HG02840 (cell line): ENCODE results near the gene PCDHGA1.
"Not testable (repeated sequence)": the region's sequence is repeated elsewhere in the genome, so short reads cannot be mapped to it uniquely, and the experiment has no call there.

ENCODE experiments used
- ATAC-seq: cut with Tn5 transposase; IDR thresholded peaks from one replicate; pipeline ENCODE4 v1.9.1; 2021; ENCODE audit warnings: mild to moderate bottlenecking, moderate library complexity, moderate number of reproducible peaks; ENCODE audit not compliant: unreplicated experiment, low FRiP score

PCDHGA1 gene

DNA sequence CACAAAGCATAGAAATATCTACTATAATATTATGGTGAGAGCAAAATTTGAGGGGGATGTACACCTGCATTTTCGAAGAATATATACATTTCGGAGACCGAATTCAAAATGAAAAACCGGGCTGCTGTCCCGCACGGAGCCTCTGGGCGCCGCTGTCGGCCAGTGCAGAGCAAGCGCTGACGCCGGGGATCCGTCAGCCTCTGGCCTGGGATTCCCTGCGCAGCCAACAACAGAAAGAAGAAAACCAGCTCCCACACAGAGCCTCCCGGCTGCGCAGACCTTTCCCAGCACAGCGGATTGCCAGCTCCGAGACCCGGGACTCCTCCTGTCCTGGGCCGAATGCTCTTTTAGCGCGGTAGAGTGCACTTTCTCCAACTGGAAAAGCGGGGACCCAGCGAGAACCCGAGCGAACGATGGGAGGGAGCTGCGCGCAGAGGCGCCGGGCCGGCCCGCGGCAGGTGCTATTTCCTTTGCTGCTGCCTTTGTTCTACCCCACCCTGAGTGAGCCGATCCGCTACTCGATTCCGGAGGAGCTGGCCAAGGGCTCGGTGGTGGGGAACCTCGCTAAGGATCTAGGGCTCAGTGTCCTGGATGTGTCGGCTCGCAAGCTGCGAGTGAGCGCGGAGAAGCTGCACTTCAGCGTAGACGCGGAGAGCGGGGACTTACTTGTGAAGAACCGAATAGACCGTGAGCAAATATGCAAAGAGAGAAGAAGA lies 77.6 kb downstream of the PCDHGA1 start, which contains the start of gene PCDHGB6:
PCDHGB6 (plus strand) TSS at position 232 of the 716 bp plus-strand sequence; CDS start at position 414, 182 bp downstream.
- not testable (repeated sequence) for ATAC-seq

DNA sequence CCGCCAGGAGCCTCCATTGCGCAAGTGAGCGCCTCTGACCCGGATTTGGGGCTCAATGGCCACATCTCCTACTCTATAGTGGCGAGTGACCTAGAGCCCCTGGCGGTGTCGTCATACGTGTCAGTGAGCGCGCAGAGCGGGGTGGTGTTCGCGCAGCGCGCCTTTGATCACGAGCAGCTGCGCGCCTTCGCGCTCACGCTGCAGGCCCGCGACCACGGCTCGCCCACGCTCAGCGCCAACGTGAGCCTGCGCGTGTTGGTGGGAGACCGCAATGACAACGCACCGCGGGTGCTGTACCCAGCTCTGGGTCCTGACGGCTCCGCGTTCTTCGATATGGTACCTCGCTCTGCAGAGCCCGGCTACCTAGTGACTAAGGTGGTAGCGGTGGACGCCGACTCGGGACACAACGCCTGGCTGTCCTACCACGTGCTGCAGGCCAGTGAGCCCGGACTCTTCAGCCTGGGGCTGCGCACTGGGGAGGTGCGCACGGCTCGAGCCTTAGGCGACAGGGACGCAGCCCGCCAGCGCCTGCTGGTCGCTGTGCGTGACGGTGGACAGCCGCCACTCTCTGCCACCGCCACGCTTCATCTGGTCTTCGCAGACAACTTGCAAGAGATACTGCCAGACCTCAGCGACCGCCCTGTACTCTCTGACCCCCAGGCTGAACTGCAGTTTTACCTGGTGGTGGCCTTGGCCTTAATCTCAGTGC lies 79.4 kb downstream of the PCDHGA1 start:
- ATAC-seq = no peak

- ATAC-seq = no peak
Measured at GRCh38 chr5:141411575-141411974, 81.3 kb downstream of the PCDHGA1 start.

- ATAC-seq = peak; percentile 69
Measured at GRCh38 chr5:141412854-141413539, 82.7 kb downstream of the PCDHGA1 start, which contains the start of gene PCDHGA10. Gene PCDHGA10 (plus strand): TSS chr5:141412987. CDS start chr5:141413176, 189 bp downstream.

DNA sequence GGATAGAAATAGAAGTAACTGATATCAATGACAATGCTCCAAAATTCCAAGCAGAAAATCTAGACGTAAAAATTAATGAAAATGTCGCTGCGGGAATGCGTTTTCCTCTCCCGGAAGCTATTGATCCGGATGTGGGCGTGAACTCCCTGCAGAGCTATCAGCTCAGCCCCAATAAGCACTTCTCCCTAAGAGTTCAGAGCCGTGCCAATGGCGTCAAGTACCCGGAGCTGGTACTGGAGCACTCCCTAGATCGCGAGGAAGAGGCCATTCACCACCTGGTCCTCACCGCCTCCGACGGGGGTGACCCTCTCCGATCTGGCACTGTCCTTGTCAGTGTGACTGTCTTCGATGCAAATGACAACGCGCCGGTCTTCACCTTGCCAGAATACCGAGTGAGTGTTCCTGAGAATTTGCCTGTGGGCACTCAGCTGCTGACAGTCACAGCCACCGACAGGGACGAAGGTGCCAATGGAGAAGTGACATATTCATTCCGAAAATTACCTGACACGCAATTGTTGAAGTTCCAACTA lies 83.3 kb downstream of the PCDHGA1 start:
- no peak for ATAC-seq

DNA sequence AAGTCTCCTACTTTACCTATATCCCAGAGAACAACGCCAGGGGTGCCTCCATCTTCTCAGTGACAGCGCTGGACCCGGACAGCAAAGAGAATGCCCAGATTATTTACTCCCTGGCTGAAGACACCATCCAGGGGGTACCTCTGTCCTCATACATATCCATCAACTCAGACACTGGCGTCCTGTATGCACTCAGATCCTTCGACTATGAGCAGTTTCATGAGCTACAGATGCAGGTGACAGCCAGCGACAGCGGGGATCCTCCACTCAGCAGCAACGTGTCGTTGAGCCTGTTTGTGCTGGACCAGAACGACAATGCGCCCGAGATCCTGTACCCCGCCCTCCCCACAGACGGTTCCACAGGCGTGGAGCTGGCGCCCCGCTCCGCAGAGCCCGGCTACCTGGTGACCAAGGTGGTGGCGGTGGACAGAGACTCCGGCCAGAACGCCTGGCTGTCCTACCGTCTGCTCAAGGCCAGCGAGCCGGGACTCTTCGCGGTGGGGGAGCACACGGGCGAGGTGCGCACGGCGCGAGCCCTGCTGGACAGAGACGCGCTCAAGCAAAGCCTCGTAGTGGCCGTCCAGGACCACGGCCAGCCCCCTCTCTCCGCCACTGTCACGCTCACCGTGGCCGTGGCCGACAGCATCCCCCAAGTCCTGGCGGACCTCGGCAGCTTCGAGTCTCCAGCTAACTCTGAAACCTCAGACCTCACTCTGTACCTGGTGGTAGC lies 84.4 kb downstream of the PCDHGA1 start:
- ATAC-seq = not testable (repeated sequence)

GRCh38 chr5:141415275-141415618 lies 84.9 kb downstream of the PCDHGA1 start:
- not testable (repeated sequence) for ATAC-seq

DNA sequence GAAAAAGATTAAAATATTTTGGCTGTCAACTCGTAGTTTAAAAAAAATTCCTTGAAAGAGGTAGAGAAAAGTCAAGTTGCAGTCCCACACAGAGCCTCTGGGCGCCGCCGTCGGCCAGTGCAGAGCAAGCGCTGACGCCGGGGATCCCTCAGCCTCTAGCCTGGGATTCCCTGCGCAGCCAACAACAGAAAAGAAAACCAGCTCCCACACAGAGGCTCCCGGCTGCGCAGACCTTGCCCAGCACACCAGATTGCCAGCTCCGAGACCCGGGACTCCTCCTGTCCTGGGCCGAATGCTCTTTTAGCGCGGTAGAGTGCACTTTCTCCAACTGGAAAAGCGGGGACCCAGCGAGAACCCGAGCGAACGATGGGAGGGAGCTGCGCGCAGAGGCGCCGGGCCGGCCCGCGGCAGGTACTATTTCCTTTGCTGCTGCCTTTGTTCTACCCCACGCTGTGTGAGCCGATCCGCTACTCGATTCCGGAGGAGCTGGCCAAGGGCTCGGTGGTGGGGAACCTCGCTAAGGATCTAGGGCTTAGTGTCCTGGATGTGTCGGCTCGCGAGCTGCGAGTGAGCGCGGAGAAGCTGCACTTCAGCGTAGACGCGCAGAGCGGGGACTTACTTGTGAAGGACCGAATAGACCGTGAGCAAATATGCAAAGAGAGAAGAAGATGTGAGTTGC lies 87.3 kb downstream of the PCDHGA1 start, which contains the start of gene PCDHGB7:
PCDHGB7 (plus strand) TSS at position 184 of the 679 bp plus-strand sequence; CDS start at position 367, 183 bp downstream.
- not testable (repeated sequence) for ATAC-seq

GRCh38 chr5:141419074-141419880 lies 89.0 kb downstream of the PCDHGA1 start:
- ATAC-seq = no peak

GRCh38 chr5:141420855-141421488 lies 90.7 kb downstream of the PCDHGA1 start, which contains the start of gene PCDHGA11:
Gene PCDHGA11 (plus strand): TSS chr5:141421051. CDS start chr5:141421228, 177 bp downstream.
- no peak for ATAC-seq

- ATAC-seq = no peak
Measured at GRCh38 chr5:141421489-141421855, 91.2 kb downstream of the PCDHGA1 start.

DNA sequence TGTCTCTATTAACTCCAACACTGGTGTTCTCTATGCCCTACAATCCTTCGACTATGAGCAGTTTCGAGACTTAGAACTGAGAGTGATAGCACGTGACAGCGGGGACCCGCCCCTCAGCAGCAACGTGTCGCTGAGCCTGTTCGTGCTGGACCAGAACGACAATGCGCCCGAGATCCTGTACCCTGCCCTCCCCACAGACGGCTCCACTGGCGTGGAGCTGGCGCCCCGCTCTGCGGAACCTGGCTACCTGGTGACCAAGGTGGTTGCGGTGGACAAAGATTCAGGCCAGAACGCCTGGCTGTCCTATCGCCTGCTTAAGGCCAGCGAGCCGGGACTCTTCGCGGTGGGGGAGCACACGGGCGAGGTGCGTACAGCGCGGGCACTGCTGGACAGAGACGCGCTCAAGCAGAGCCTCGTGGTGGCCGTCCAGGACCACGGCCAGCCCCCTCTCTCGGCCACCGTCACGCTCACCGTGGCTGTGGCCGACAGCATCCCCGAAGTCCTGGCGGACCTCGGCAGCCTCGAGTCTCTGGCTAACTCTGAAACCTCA lies 92.5 kb downstream of the PCDHGA1 start:
- ATAC-seq = no peak

DNA sequence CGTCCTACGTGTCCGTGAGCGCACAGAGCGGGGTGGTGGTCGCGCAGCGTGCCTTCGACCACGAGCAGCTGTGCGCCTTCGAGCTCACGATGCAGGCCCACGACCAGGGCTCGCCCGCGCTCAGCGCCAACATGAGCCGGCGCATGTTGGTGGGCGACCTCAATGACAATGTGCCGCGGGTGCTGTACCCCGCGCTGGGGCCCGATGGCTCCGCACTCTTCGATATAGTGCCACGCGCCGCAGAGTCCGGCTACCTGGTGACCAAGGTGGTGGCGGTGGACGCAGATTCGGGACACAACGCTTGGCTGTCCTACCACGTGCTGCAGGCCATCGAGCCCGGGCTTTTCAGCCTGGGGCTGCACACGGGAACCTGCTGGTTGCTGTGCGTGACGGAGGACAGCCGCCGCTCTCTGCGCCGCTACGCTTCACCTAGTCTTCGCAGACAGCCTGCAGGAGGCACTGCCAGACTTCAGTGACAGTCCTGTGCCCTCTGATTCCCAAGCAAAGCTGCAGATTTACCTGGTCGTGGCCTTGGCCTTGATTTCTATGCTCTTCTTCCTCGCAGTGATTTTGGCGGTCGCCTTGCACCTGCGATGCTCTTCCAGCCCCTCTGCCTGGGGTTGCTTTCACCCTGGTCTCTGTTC lies 97.6 kb downstream of the PCDHGA1 start:
- no peak for ATAC-seq

GRCh38 chr5:141430332-141431113 lies 100.2 kb downstream of the PCDHGA1 start, which contains the start of gene PCDHGA12:
Gene PCDHGA12 (plus strand): TSS chr5:141430507. CDS start chr5:141430760, 253 bp downstream.
- no peak for ATAC-seq

DNA sequence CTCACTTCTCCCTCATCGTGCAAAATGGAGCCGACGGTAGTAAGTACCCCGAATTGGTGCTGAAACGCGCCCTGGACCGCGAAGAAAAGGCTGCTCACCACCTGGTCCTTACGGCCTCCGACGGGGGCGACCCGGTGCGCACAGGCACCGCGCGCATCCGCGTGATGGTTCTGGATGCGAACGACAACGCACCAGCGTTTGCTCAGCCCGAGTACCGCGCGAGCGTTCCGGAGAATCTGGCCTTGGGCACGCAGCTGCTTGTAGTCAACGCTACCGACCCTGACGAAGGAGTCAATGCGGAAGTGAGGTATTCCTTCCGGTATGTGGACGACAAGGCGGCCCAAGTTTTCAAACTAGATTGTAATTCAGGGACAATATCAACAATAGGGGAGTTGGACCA lies 101.0 kb downstream of the PCDHGA1 start:
- ATAC-seq = no peak

DNA sequence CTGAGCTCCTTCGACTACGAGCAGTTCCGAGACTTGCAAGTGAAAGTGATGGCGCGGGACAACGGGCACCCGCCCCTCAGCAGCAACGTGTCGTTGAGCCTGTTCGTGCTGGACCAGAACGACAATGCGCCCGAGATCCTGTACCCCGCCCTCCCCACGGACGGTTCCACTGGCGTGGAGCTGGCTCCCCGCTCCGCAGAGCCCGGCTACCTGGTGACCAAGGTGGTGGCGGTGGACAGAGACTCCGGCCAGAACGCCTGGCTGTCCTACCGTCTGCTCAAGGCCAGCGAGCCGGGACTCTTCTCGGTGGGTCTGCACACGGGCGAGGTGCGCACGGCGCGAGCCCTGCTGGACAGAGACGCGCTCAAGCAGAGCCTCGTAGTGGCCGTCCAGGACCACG lies 102.0 kb downstream of the PCDHGA1 start:
- not testable (repeated sequence) for ATAC-seq
